HCT116 (cell line): ENCODE results near the gene KIAA1614. TPM values are rescaled to one million over a fixed set of nuclear protein-coding genes. Genes with fewer than 3 reads are reported as not detected.

Experiments
- ATAC-seq: fragments of 200-7000 bp; cut with Tn5 transposase; 2 replicates; pipeline ENCODE4 v1.9.1; 2020; ENCODE audit warnings: mild to moderate bottlenecking, moderate library complexity
- BruUV-seq: library from RNA; stranded (reverse); fragments of 400-500 nt; replicated peaks from 2 replicates; lab custom pipeline; 2021; lab: Mats Ljungman, UMichigan
- CTCF ChIA-PET: fragments of 300-600 bp; sonication (Branson Sonifier 250); formaldehyde crosslinking; loops from one replicate; lab custom pipeline; 2021; ENCODE audit warnings: antibody characterized with exemption; lab: Charles Lee
- POLR2A ChIA-PET: fragments of 300-600, 350-600 bp; sonication (Branson Sonifier 250); formaldehyde crosslinking; loops from one replicate; lab custom pipeline; 2021; ENCODE audit warnings: antibody characterized with exemption; lab: Charles Lee
- RAD21 ChIA-PET, 2 experiments: fragments of 300-600 bp; sonication (Branson Sonifier 250); formaldehyde crosslinking; loops; one replicate each; lab custom pipeline; 2023; ENCODE audit warnings: low total read pairs in 2 of 2; ENCODE audit not compliant: uncharacterized antibody in 2 of 2, unreplicated experiment in 2 of 2, low non-redundant PET in 1 of 2; lab: Charles Lee
- DNase-seq: peaks from one replicate; pipeline ENCODE4 v3.0.0-alpha.2; 2010; ENCODE audit warnings: low read depth, low spot score
- H2AFZ ChIP-seq: fragments of 200-600 bp; shearing (Covaris generic), sonication (generic); 2 replicates; pipeline ENCODE4 v1.6.1; 2017; ENCODE audit warnings: low read depth, mixed run types, mixed read lengths, antibody characterized with exemption, low read length; ENCODE audit not compliant: poor library complexity, severe bottlenecking
- H3K27ac ChIP-seq: 2 replicates; pipeline ENCODE4 v1.5.1; 2012; ENCODE audit warnings: low read depth, low read length
- H3K27me3 ChIP-seq: fragments of 200-600 bp; sonication (generic); 2 replicates; pipeline ENCODE4 v1.6.1; 2016; ENCODE audit warnings: mixed run types, low read length, mixed read lengths; ENCODE audit not compliant: insufficient read depth
- H3K36me3 ChIP-seq, 2 experiments: fragments of 200-500 bp in 1 of 2; fragments of 200-600 bp in 1 of 2; sonication (Bioruptor generic) in 1 of 2; sonication (generic) in 1 of 2; 2 replicates each; pipeline versions ENCODE4 v1.5.1 to v1.6.1; 2014 to 2016; ENCODE audit warnings: low read length in 2 of 2, inconsistent platforms in 1 of 2, mixed read lengths in 1 of 2, mixed run types in 1 of 2; ENCODE audit not compliant: insufficient read depth in 2 of 2, control insufficient read depth in 1 of 2
- H3K4me1 ChIP-seq, 2 experiments: fragments of 200-600 bp in 1 of 2; sonication (generic) in 1 of 2; 2 replicates each; pipeline versions ENCODE4 v1.5.1 to v1.6.1; 2012 to 2017; ENCODE audit warnings: low read length in 2 of 2, inconsistent platforms in 1 of 2, mild to moderate bottlenecking in 1 of 2, mixed read lengths in 1 of 2, mixed run types in 1 of 2, moderate library complexity in 1 of 2; ENCODE audit not compliant: insufficient read depth in 2 of 2, control insufficient read depth in 1 of 2
- H3K4me2 ChIP-seq: fragments of 200-600 bp; sonication (generic); 2 replicates; pipeline ENCODE4 v1.6.1; 2017; ENCODE audit warnings: mixed run types, low read length, mixed read lengths
- H3K4me3 ChIP-seq, 2 experiments: fragments of 200-600 bp in 1 of 2; sonication (generic) in 1 of 2; replicated peaks in 1 of 2; 2 replicates each; pipeline ENCODE4 v1.5.1; 2011 to 2016; ENCODE audit warnings: low read length in 2 of 2, control low read depth in 1 of 2, low read depth in 1 of 2, mild to moderate bottlenecking in 1 of 2, mixed read lengths in 1 of 2, mixed run types in 1 of 2
- H3K79me2 ChIP-seq: fragments of 200-600 bp; sonication (generic); 2 replicates; pipeline ENCODE4 v1.6.1; 2017; ENCODE audit warnings: mild to moderate bottlenecking, mixed run types, low read length, moderate library complexity, mixed read lengths; ENCODE audit not compliant: insufficient read depth
- H3K9ac ChIP-seq: fragments of 200-600 bp; sonication (generic); 2 replicates; pipeline ENCODE4 v1.6.1; 2016; ENCODE audit warnings: low read length, mixed read lengths
- H3K9me2 ChIP-seq: fragments of 200-600 bp; sonication (generic), shearing (Covaris generic); 2 replicates; pipeline ENCODE4 v1.6.1; 2017; ENCODE audit warnings: mixed run types, mild to moderate bottlenecking, moderate library complexity; ENCODE audit not compliant: insufficient read depth
- H3K9me3 ChIP-seq, 2 experiments: fragments of 200-500 bp in 1 of 2; fragments of 200-600 bp in 1 of 2; sonication (Bioruptor generic) in 1 of 2; sonication (generic) in 1 of 2; 2 replicates each; pipeline ENCODE4 v1.6.1; 2014 to 2017; ENCODE audit warnings: low read length in 2 of 2, mixed read lengths in 2 of 2, inconsistent platforms in 1 of 2, low read depth in 1 of 2, mild to moderate bottlenecking in 1 of 2, mixed run types in 1 of 2, moderate library complexity in 1 of 2; ENCODE audit not compliant: control insufficient read depth in 1 of 2, insufficient read depth in 1 of 2
- H4K20me1 ChIP-seq: fragments of 200-600 bp; sonication (generic), shearing (Covaris generic); 2 replicates; pipeline ENCODE4 v1.6.1; 2017; ENCODE audit warnings: mixed run types, mild to moderate bottlenecking, moderate library complexity; ENCODE audit not compliant: insufficient read depth
- ATF3 ChIP-seq: IDR thresholded peaks from 2 replicates; pipeline ENCODE4 v1.6.1; 2012
- CBX3 ChIP-seq: IDR thresholded peaks from 2 replicates; pipeline ENCODE4 v1.6.1; 2012; ENCODE audit warnings: low read depth
- CEBPB ChIP-seq: IDR thresholded peaks from 2 replicates; pipeline ENCODE4 v1.6.1; 2012; ENCODE audit warnings: low read depth
- EGR1 ChIP-seq: IDR thresholded peaks from 2 replicates; pipeline ENCODE4 v1.6.1; 2012; ENCODE audit warnings: low read depth
- ELF1 ChIP-seq: IDR thresholded peaks from 2 replicates; pipeline ENCODE4 v1.6.1; 2012; ENCODE audit warnings: low read depth, borderline replicate concordance
- JUND ChIP-seq: IDR thresholded peaks from 2 replicates; pipeline ENCODE4 v1.6.1; 2012
- MAX ChIP-seq: IDR thresholded peaks from 2 replicates; pipeline ENCODE4 v1.6.1; 2012
- POLR2A ChIP-seq: IDR thresholded peaks from 2 replicates; pipeline ENCODE4 v1.7.0; 2011; ENCODE audit warnings: borderline replicate concordance; ENCODE audit not compliant: insufficient read depth, insufficient read length; ENCODE audit errors: extremely low read depth
- POLR2AphosphoS5 ChIP-seq: IDR thresholded peaks from 2 replicates; pipeline ENCODE4 v1.6.1; 2011; ENCODE audit warnings: mild to moderate bottlenecking, low read depth, low read length, moderate library complexity
- REST ChIP-seq: IDR thresholded peaks from 2 replicates; pipeline ENCODE4 v1.6.1; 2012; ENCODE audit warnings: low read depth
- SP1 ChIP-seq: IDR thresholded peaks from 2 replicates; pipeline ENCODE4 v1.6.1; 2012; ENCODE audit warnings: low read depth
- SRF ChIP-seq: IDR thresholded peaks from 2 replicates; pipeline ENCODE4 v1.6.1; 2012; ENCODE audit warnings: low read depth
- TCF7L2 ChIP-seq: IDR thresholded peaks from 2 replicates; pipeline ENCODE4 v1.7.0; 2011; ENCODE audit warnings: borderline replicate concordance, inconsistent platforms; ENCODE audit not compliant: insufficient read depth, insufficient read length; ENCODE audit errors: extremely low read depth
- YY1 ChIP-seq: IDR thresholded peaks from 2 replicates; pipeline ENCODE4 v1.6.1; 2011; ENCODE audit warnings: low read length, low read depth, moderate library complexity, mild to moderate bottlenecking; ENCODE audit not compliant: insufficient replicate concordance; ENCODE audit errors: extremely low read depth
- ZBTB33 ChIP-seq: IDR thresholded peaks from 2 replicates; pipeline ENCODE4 v1.6.1; 2011; ENCODE audit warnings: mild to moderate bottlenecking, low read length, moderate library complexity; ENCODE audit not compliant: insufficient replicate concordance; ENCODE audit errors: extremely low read depth
- ZNF274 ChIP-seq: fragments of 200-500 bp; sonication (Bioruptor generic); IDR thresholded peaks from 2 replicates; pipeline ENCODE4 v1.6.1; 2014; ENCODE audit warnings: mild to moderate bottlenecking, low read depth, low read length, inconsistent platforms
- intact Hi-C: fragments of 100-400 bp; cut with micrococcal nuclease; formaldehyde crosslinking; loops from 2 replicates; pipeline ENCODE4 v1.10.0; 2022
- total RNA-seq: library from RNA; stranded (reverse); gene quantifications from one replicate; pipeline ENCODE4 v1.2.1, GENCODE V29; 2021; ENCODE audit not compliant: unreplicated experiment

KIAA1614 gene
- total RNA-seq, 1 experiment from 2014 or later: 0.25 TPM

GRCh38 chr1:180889325-180889724 is 23.4 kb upstream of the KIAA1614 start (continued):
- TF ChIP-seq REST: no peak
- TF ChIP-seq EGR1: no peak
- no peak for TF ChIP-seq ZNF274
- no peak for TF ChIP-seq CEBPB
- no peak for TF ChIP-seq MAX
- no peak for TF ChIP-seq SP1

- no peak for ATAC-seq
- Histone ChIP-seq H2AFZ (no peak overlapping the region), H3K9ac (no peak overlapping the region), H3K27me3 (no peaks in the 10 kb centered on the region), H3K79me2 (no peaks in the 10 kb centered on the region), H3K4me1 (no peaks in the 10 kb centered on the region), H4K20me1 (no peaks in the 10 kb centered on the region), H3K9me2 (no peaks in the 10 kb centered on the region), H3K36me3 (no peaks in the 10 kb centered on the region), H3K9me3 (no peaks in the 10 kb centered on the region), H3K4me2 (no peak overlapping the region), H3K27ac (no peak overlapping the region), H3K4me3 (no peak overlapping the region)
- no peak for DNase-seq
- intact Hi-C loops: no loop called here
- ChIA-PET RAD21 (no interaction called here), POLR2A (no interaction called here), CTCF (no interaction called here)
- no TSS peak for BruUV-seq
- TF ChIP-seq ZBTB33: no peak
- no peak for TF ChIP-seq POLR2A
- TF ChIP-seq POLR2AphosphoS5: no peak
- no peak for TF ChIP-seq SP1
- no peak for TF ChIP-seq EGR1
- no peak for TF ChIP-seq TCF7L2
- TF ChIP-seq JUND: no peak
- TF ChIP-seq SRF: no peak
- no peak for TF ChIP-seq ATF3
- no peak for TF ChIP-seq ELF1
- no peak for TF ChIP-seq MAX
- TF ChIP-seq ZNF274: no peak
- TF ChIP-seq YY1: no peak
- no peak for TF ChIP-seq CBX3
Measured at GRCh38 chr1:180892272-180892671, 20.4 kb upstream of the KIAA1614 start.
